Measurements from ENCODE around the gene WDR76.
A peak's percentile ranks its signal among the peaks of the same experiment; 100 is the strongest.

The WDR76 gene

DNA sequence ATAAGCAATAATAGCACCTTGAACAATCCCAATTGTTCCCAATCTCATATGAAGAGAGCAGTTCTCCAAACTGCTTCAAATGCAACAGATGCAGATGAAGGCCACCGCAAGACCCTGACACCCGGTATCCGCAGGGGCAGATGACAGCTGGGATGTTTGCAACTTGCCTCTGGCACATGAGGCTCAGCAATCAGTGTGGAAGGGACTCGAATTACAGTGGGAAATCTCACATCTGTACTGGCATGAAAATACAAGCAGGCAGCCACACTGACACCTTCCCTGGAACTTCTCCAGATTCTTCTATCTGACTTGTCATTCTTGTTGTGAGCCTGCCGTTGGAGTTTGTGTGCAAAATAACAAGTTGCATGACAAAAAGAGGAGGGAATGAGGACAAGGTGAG, 68.8 kb downstream of the WDR76 start:
- peaks cover 0 to 3% (median 0%) of the 10 kb centered on the region in 4 experiments for H3K4me1 ChIP-seq (ENCODE audit: control extremely low read depth in 1 of 4, control insufficient read depth in 4 of 4, insufficient read depth in 4 of 4, low read length in 3 of 4)
- DNase-seq = no peak
- no peaks in the 10 kb centered on the region for H3K27me3 ChIP-seq (replicated peaks in 2 of 5; ENCODE audit: control insufficient read depth in 4 of 5, insufficient read depth in 5 of 5, low read length in 4 of 5)
- no peaks in the 10 kb centered on the region for H3K36me3 ChIP-seq (ENCODE audit: control insufficient read depth in 4 of 4, insufficient read depth in 4 of 4, low read length in 3 of 4)
- no peaks in the 10 kb centered on the region for H3K9me3 ChIP-seq (ENCODE audit: control extremely low read depth in 1 of 5, control insufficient read depth in 4 of 5, insufficient read depth in 2 of 5, low read depth in 1 of 5, low read length in 4 of 5)
- H3K27ac ChIP-seq (ENCODE audit: insufficient read depth in 1 of 2, low read depth in 1 of 2, low read length in 2 of 2, poor library complexity in 1 of 2, severe bottlenecking in 2 of 2) = no peak overlapping the region
- 100% methylated on average over 3 of the region's 5 CpGs for WGBS (ENCODE audit: insufficient coverage)
- CTCF ChIA-PET = interaction anchor here (0.6 to 1.6 kb wide), 2 partner anchors 8 kb away, joined by 3 to 5 read pairs; no protein-coding TSS in a partner anchor
- POLR2A ChIA-PET = no interaction called here
- no peak overlapping the region for H3K4me3 ChIP-seq (ENCODE audit: control insufficient read depth in 1 of 7, extremely low read depth in 1 of 7, insufficient read depth in 4 of 7, low read depth in 2 of 7, low read length in 6 of 7)

DNA sequence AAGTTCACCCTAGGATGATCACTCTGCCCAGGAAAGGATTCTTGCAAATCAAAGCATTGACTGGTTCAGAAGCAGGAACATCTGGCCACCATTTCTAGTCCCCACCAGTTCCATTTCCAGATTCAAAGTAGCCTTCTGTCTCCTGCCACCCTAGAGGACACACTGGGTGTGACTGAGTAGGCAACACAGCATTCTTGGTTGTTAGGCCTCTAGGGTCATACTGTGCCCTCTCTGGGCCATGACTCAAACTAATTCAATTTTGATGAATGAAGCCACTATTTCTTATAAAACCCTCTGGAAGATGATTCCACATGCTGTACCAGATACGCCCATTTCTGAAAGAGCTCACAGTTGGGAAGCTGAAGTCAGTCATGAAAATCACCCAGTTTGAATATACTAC, 69.7 kb downstream of the WDR76 start:
- no peak overlapping the region for H3K27ac ChIP-seq (ENCODE audit: insufficient read depth in 1 of 2, low read depth in 1 of 2, low read length in 2 of 2, poor library complexity in 1 of 2, severe bottlenecking in 2 of 2)
- DNase-seq = no peak
- H3K4me1 ChIP-seq (ENCODE audit: control extremely low read depth in 1 of 4, control insufficient read depth in 4 of 4, insufficient read depth in 4 of 4, low read length in 3 of 4) = peaks cover 0 to 7% (median 2%) of the 10 kb centered on the region in 4 experiments
- no peak overlapping the region for H3K4me3 ChIP-seq (ENCODE audit: control insufficient read depth in 1 of 7, extremely low read depth in 1 of 7, insufficient read depth in 4 of 7, low read depth in 2 of 7, low read length in 6 of 7)
- 100% methylated on average over 1 of the region's 1 CpG for WGBS (ENCODE audit: insufficient coverage)
- H3K36me3 ChIP-seq (ENCODE audit: control insufficient read depth in 4 of 4, insufficient read depth in 4 of 4, low read length in 3 of 4) = no peaks in the 10 kb centered on the region
- H3K9me3 ChIP-seq (ENCODE audit: control extremely low read depth in 1 of 5, control insufficient read depth in 4 of 5, insufficient read depth in 2 of 5, low read depth in 1 of 5, low read length in 4 of 5) = no peaks in the 10 kb centered on the region
- no peaks in the 10 kb centered on the region for H3K27me3 ChIP-seq (replicated peaks in 2 of 5; ENCODE audit: control insufficient read depth in 4 of 5, insufficient read depth in 5 of 5, low read length in 4 of 5)
- CTCF ChIA-PET = no interaction called here
- POLR2A ChIA-PET = no interaction called here

GRCh38 chr15:43898891-43899290, 72.1 kb downstream of the WDR76 start:
- Histone ChIP-seq H3K4me1 (ENCODE audit: control extremely low read depth in 1 of 4, control insufficient read depth in 4 of 4, insufficient read depth in 4 of 4, low read length in 3 of 4) (peaks cover 0 to 10% (median 2%) of the 10 kb centered on the region in 4 experiments), H3K4me3 (ENCODE audit: control insufficient read depth in 1 of 7, extremely low read depth in 1 of 7, insufficient read depth in 4 of 7, low read depth in 2 of 7, low read length in 6 of 7) (no peak overlapping the region), H3K27me3 (replicated peaks in 2 of 5; ENCODE audit: control insufficient read depth in 4 of 5, insufficient read depth in 5 of 5, low read length in 4 of 5) (no peaks in the 10 kb centered on the region), H3K36me3 (ENCODE audit: control insufficient read depth in 4 of 4, insufficient read depth in 4 of 4, low read length in 3 of 4) (no peaks in the 10 kb centered on the region), H3K27ac (ENCODE audit: insufficient read depth in 1 of 2, low read depth in 1 of 2, low read length in 2 of 2, poor library complexity in 1 of 2, severe bottlenecking in 2 of 2) (no peak overlapping the region), H3K9me3 (ENCODE audit: control extremely low read depth in 1 of 5, control insufficient read depth in 4 of 5, insufficient read depth in 2 of 5, low read depth in 1 of 5, low read length in 4 of 5) (no peaks in the 10 kb centered on the region)
- 90% methylated on average over 1 of the region's 2 CpGs for WGBS (ENCODE audit: insufficient coverage)
- DNase-seq = no peak
- CTCF ChIA-PET = interaction anchor here (0.7 to 1.2 kb wide), 4 partner anchors 8 to 579 kb away, joined by 3 to 5 read pairs (median 3); no protein-coding TSS in a partner anchor
- POLR2A ChIA-PET = interaction anchor here (0.5 kb wide), 1 partner anchor 63 kb away, joined by 5 read pairs; no protein-coding TSS in a partner anchor

DNA sequence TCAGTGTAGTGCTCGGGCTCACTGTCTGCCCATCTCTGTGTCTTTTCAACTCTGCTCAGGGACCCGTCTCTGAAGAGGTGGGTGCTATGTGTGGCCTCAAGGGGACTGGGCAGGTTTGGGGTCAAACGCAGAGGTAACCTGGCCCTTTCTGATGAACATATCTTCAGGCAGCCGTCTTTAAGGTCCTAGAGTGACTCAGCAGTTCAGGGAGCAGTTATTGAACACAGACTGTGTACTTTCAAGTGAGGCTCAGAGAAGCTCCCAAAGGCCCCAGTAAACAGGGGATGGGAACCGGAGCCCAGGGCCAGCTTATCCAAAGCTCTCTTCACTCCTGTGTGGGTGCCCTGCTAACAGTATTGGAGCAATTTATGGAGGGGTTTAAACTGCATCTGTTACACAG, 73.1 kb downstream of the WDR76 start:
- Histone ChIP-seq H3K27me3 (replicated peaks in 2 of 5; ENCODE audit: control insufficient read depth in 4 of 5, insufficient read depth in 5 of 5, low read length in 4 of 5) (no peaks in the 10 kb centered on the region), H3K4me3 (ENCODE audit: control insufficient read depth in 1 of 7, extremely low read depth in 1 of 7, insufficient read depth in 4 of 7, low read depth in 2 of 7, low read length in 6 of 7) (no peak overlapping the region), H3K36me3 (ENCODE audit: control insufficient read depth in 4 of 4, insufficient read depth in 4 of 4, low read length in 3 of 4) (no peaks in the 10 kb centered on the region), H3K9me3 (ENCODE audit: control extremely low read depth in 1 of 5, control insufficient read depth in 4 of 5, insufficient read depth in 2 of 5, low read depth in 1 of 5, low read length in 4 of 5) (no peaks in the 10 kb centered on the region), H3K27ac (ENCODE audit: insufficient read depth in 1 of 2, low read depth in 1 of 2, low read length in 2 of 2, poor library complexity in 1 of 2, severe bottlenecking in 2 of 2) (no peak overlapping the region), H3K4me1 (ENCODE audit: control extremely low read depth in 1 of 4, control insufficient read depth in 4 of 4, insufficient read depth in 4 of 4, low read length in 3 of 4) (peaks cover 0 to 12% (median 2%) of the 10 kb centered on the region in 4 experiments)
- peak in 2 of 3 donors; percentile 24 to 30 for DNase-seq
- POLR2A ChIA-PET = no interaction called here
- CTCF ChIA-PET = interaction anchor here (0.9 kb wide), 1 partner anchor 28 kb away, joined by 3 read pairs; no protein-coding TSS in a partner anchor
- WGBS (ENCODE audit: insufficient coverage) = 62% methylated on average over 5 of the region's 5 CpGs

GRCh38 chr15:43900996-43901395, 74.2 kb downstream of the WDR76 start:
- no peaks in the 10 kb centered on the region for H3K36me3 ChIP-seq (ENCODE audit: control insufficient read depth in 4 of 4, insufficient read depth in 4 of 4, low read length in 3 of 4)
- WGBS (ENCODE audit: insufficient coverage) = 90% methylated on average over 1 of the region's 1 CpG
- no peak overlapping the region for H3K4me3 ChIP-seq (ENCODE audit: control insufficient read depth in 1 of 7, extremely low read depth in 1 of 7, insufficient read depth in 4 of 7, low read depth in 2 of 7, low read length in 6 of 7)
- ChIA-PET POLR2A (no interaction called here), CTCF (interaction anchor here (0.7 kb wide), 1 partner anchor 460 kb away, joined by 3 read pairs; no protein-coding TSS in a partner anchor)
- H3K27me3 ChIP-seq (replicated peaks in 2 of 5; ENCODE audit: control insufficient read depth in 4 of 5, insufficient read depth in 5 of 5, low read length in 4 of 5) = no peaks in the 10 kb centered on the region
- DNase-seq = peak in 2 of 3 donors; percentile 31 to 44
- no peak overlapping the region for H3K27ac ChIP-seq (ENCODE audit: insufficient read depth in 1 of 2, low read depth in 1 of 2, low read length in 2 of 2, poor library complexity in 1 of 2, severe bottlenecking in 2 of 2)
- H3K9me3 ChIP-seq (ENCODE audit: control extremely low read depth in 1 of 5, control insufficient read depth in 4 of 5, insufficient read depth in 2 of 5, low read depth in 1 of 5, low read length in 4 of 5) = no peaks in the 10 kb centered on the region
- H3K4me1 ChIP-seq (ENCODE audit: control extremely low read depth in 1 of 4, control insufficient read depth in 4 of 4, insufficient read depth in 4 of 4, low read length in 3 of 4) = peaks cover 0 to 12% (median 2%) of the 10 kb centered on the region in 4 experiments

GRCh38 chr15:43901495-43901894, 74.7 kb downstream of the WDR76 start:
- no peaks in the 10 kb centered on the region for H3K9me3 ChIP-seq (ENCODE audit: control extremely low read depth in 1 of 5, control insufficient read depth in 4 of 5, insufficient read depth in 2 of 5, low read depth in 1 of 5, low read length in 4 of 5)
- H3K4me1 ChIP-seq (ENCODE audit: control extremely low read depth in 1 of 4, control insufficient read depth in 4 of 4, insufficient read depth in 4 of 4, low read length in 3 of 4) = peaks cover 0 to 12% (median 2%) of the 10 kb centered on the region in 4 experiments
- H3K36me3 ChIP-seq (ENCODE audit: control insufficient read depth in 4 of 4, insufficient read depth in 4 of 4, low read length in 3 of 4) = no peaks in the 10 kb centered on the region
- 96% methylated on average over 8 of the region's 10 CpGs for WGBS (ENCODE audit: insufficient coverage)
- H3K4me3 ChIP-seq (ENCODE audit: control insufficient read depth in 1 of 7, extremely low read depth in 1 of 7, insufficient read depth in 4 of 7, low read depth in 2 of 7, low read length in 6 of 7) = no peak overlapping the region
- DNase-seq = no peak
- H3K27ac ChIP-seq (ENCODE audit: insufficient read depth in 1 of 2, low read depth in 1 of 2, low read length in 2 of 2, poor library complexity in 1 of 2, severe bottlenecking in 2 of 2) = no peak overlapping the region
- no peaks in the 10 kb centered on the region for H3K27me3 ChIP-seq (replicated peaks in 2 of 5; ENCODE audit: control insufficient read depth in 4 of 5, insufficient read depth in 5 of 5, low read length in 4 of 5)
- POLR2A ChIA-PET = no interaction called here
- CTCF ChIA-PET = no interaction called here

DNA sequence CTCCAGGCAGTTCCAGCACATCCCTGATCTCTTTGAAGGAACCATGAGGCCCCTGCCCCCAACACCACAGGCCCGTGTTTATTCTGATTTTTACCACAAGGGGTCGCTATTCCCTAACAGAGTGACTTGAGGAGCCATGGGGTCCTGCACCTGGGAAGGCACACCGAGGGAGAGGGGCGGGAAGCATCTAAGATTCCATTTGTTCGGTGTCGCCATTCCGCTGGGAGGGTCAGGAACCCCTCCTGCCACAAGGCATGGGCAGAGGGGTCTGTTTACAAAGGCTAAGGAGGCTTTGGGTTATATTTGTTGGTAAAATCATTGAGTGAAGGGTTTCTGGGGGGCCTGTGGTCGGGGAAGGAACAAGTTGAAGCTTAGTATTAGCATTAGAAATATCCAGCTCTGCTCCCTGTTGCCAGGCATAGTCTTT, 77.1 kb downstream of the WDR76 start:
- no peaks in the 10 kb centered on the region for H3K9me3 ChIP-seq (ENCODE audit: control extremely low read depth in 1 of 5, control insufficient read depth in 4 of 5, insufficient read depth in 2 of 5, low read depth in 1 of 5, low read length in 4 of 5)
- H3K4me1 ChIP-seq (ENCODE audit: control extremely low read depth in 1 of 4, control insufficient read depth in 4 of 4, insufficient read depth in 4 of 4, low read length in 3 of 4) = peaks cover 0 to 12% (median 2%) of the 10 kb centered on the region in 4 experiments
- CTCF ChIA-PET = interaction anchor here (0.7 to 3.5 kb wide), 14 partner anchors 8 to 316 kb away, joined by 3 to 25 read pairs (median 4); no protein-coding TSS in a partner anchor
- no peaks in the 10 kb centered on the region for H3K27me3 ChIP-seq (replicated peaks in 2 of 5; ENCODE audit: control insufficient read depth in 4 of 5, insufficient read depth in 5 of 5, low read length in 4 of 5)
- peak; percentile 61 to 79 (median 70) for DNase-seq
- no peaks in the 10 kb centered on the region for H3K36me3 ChIP-seq (ENCODE audit: control insufficient read depth in 4 of 4, insufficient read depth in 4 of 4, low read length in 3 of 4)
- no peak overlapping the region for H3K27ac ChIP-seq (ENCODE audit: insufficient read depth in 1 of 2, low read depth in 1 of 2, low read length in 2 of 2, poor library complexity in 1 of 2, severe bottlenecking in 2 of 2)
- peak overlapping the region in 2 of 7 experiments; percentile 2 to 11 for H3K4me3 ChIP-seq (ENCODE audit: control insufficient read depth in 1 of 7, extremely low read depth in 1 of 7, insufficient read depth in 4 of 7, low read depth in 2 of 7, low read length in 6 of 7)
- 12% methylated on average over 4 of the region's 8 CpGs for WGBS (ENCODE audit: insufficient coverage)
- POLR2A ChIA-PET = no interaction called here

All from common myeloid progenitor, CD34-positive (primary cell).